Uterus (tissue), 2 donors: Measurements from ENCODE around the gene GSG1L.

Source experiments
- CTCF ChIP-seq, 4 experiments: fragments of 200-600 bp in 2 of 4; fragments of 450-650 bp in 2 of 4; sonication (generic) in 2 of 4; IDR thresholded peaks; one replicate each; pipeline ENCODE4 v1.5.1; 2016 to 2019; ENCODE audit warnings: antibody characterized with exemption in 4 of 4, mild to moderate bottlenecking in 2 of 4, moderate library complexity in 1 of 4
- POLR2A ChIP-seq, 2 donors: fragments of 450-650 bp; IDR thresholded peaks; one replicate each; pipeline ENCODE4 v1.6.1; 2016; ENCODE audit warnings: antibody characterized with exemption in 2 of 2, mild to moderate bottlenecking in 1 of 2, moderate library complexity in 1 of 2

- TF ChIP-seq CTCF (IDR thresholded peaks at IDR 0.05) (no peak), POLR2A (IDR thresholded peaks at IDR 0.05) (no peak)
Observed at GRCh38 chr16:27819881-27820610, 243.5 kb downstream of the GSG1L start.
